ENCODE measurements around the gene ANKS1B.

ANKS1B gene

GRCh38 chr12:99935608-99936007, 49.1 kb downstream of the ANKS1B start:
- Histone ChIP-seq H3K9me3 (no peaks in the 10 kb centered on the region), H3K4me1 (no peaks in the 10 kb centered on the region), H3K36me3 (no peaks in the 10 kb centered on the region), H3K27me3 (no peaks in the 10 kb centered on the region), H3K27ac (no peak overlapping the region), H3K4me3 (no peak overlapping the region)
- no peak for TF ChIP-seq CTCF (IDR thresholded peaks at IDR 0.05)
- intact Hi-C loops (cut with DNase I; ENCODE audit: low total_unique reads): no loop called here
- DNase-seq: no peak

DNA sequence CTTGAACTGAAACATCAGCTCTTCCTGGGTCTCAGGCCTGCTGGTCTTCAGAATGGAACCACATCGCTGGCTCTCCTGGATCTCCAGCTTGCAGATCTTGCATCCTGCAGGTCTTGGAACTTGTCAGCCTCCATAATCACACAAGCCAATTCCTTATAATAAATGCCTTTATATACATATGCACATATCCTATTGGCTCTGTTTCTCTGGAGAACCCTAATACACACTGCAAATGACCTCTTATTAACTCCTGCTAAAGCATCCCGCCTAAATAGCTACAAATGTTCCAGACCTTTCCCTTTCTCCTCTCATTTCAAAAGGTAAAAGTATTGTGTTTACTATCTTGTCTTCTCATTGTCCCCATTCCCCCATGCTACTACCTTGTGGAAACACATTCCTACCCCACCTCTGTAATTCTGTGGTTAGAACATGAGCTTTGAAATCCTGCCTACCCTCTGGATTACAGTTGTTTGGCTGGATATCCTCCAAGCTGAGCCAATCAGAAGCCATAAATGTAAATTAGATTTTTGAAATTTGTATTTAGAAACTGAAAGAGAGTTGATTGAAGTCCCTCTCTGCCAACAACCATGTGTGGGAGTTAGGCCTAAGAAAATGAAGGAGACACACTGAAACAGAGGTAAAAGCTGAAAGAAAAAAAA, 58.1 kb downstream of the ANKS1B start:
- intact Hi-C loops (cut with DNase I; ENCODE audit: low total_unique reads): no loop called here
- TF ChIP-seq CTCF (IDR thresholded peaks at IDR 0.05): no peak
- DNase-seq: no peak
- no peaks in the 10 kb centered on the region for H3K27me3 ChIP-seq
- no peak overlapping the region for H3K4me3 ChIP-seq
- no peak overlapping the region for H3K27ac ChIP-seq
- no peaks in the 10 kb centered on the region for H3K9me3 ChIP-seq
- peaks cover 0 to 7% (median 2%) of the 10 kb centered on the region in 4 donors for H3K4me1 ChIP-seq
- H3K36me3 ChIP-seq: no peaks in the 10 kb centered on the region

GRCh38 chr12:99920353-99920960, 64.3 kb downstream of the ANKS1B start:
- Histone ChIP-seq H3K36me3 (no peaks in the 10 kb centered on the region), H3K27me3 (no peaks in the 10 kb centered on the region), H3K9me3 (no peaks in the 10 kb centered on the region), H3K27ac (no peak overlapping the region), H3K4me1 (peaks cover 0 to 44% (median 13%) of the 10 kb centered on the region in 4 donors), H3K4me3 (no peak overlapping the region)
- no peak for DNase-seq
- no peak for TF ChIP-seq CTCF (IDR thresholded peaks at IDR 0.05)
- intact Hi-C loops (cut with DNase I; ENCODE audit: low total_unique reads): no loop called here

DNA sequence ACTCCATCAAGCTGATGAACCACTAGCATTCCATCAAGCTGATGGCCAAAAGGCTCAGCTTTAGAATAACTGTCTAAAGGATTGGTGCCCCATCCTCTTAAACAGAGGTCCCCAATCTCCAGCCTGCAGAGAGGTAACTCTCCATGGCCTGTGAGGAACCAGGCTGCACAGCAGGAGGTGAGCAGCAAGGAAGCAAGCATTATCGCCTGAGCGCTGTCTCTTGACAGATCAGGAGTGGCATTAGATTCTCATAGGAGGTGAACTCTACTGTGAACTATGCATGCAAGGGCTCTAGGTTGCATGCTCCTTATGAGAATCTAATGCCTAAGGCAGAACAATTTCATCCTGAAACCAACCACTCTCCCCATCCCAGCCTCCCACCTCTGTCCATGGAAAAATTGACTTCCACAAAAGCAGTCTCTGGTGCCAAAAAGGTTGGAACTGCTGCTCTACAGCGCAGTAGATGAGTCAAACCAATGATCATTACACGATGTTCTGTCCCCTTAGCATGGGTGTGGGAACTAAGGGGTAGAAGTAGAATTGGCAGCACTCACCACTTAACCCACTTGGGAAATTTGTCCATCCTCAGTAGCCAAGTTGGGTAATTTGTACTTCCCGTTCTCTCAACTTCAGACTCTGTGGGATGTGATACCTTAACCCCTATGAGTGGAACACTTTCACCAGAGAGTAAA, 66.9 kb downstream of the ANKS1B start:
- TF ChIP-seq CTCF (IDR thresholded peaks at IDR 0.05): no peak
- Histone ChIP-seq H3K4me3 (no peak overlapping the region), H3K36me3 (no peaks in the 10 kb centered on the region), H3K9me3 (no peaks in the 10 kb centered on the region), H3K27me3 (no peaks in the 10 kb centered on the region), H3K27ac (peak overlapping the region in 1 of 2 donors; percentile 43), H3K4me1 (peaks cover 0 to 62% (median 17%) of the 10 kb centered on the region in 4 donors)
- intact Hi-C loops (cut with DNase I; ENCODE audit: low total_unique reads): no loop called here
- peak in 1 of 2 donors; percentile 38 for DNase-seq

- no peak for DNase-seq
- no peaks in the 10 kb centered on the region for H3K27me3 ChIP-seq
- peaks cover 0 to 75% (median 21%) of the 10 kb centered on the region in 4 donors for H3K4me1 ChIP-seq
- no peak overlapping the region for H3K4me3 ChIP-seq
- no peak for TF ChIP-seq CTCF (IDR thresholded peaks at IDR 0.05)
- no peaks in the 10 kb centered on the region for H3K36me3 ChIP-seq
- no peaks in the 10 kb centered on the region for H3K9me3 ChIP-seq
- intact Hi-C loops (cut with DNase I; ENCODE audit: low total_unique reads): no loop called here
- H3K27ac ChIP-seq: peak overlapping the region in 1 of 2 donors; percentile 25
These were observed 68.2 kb downstream of the ANKS1B start for GRCh38 chr12:99916555-99916954.
